Fibroblast of skin of back (primary cell): ENCODE data around the gene NUP188.
A peak's percentile ranks its signal among the peaks of the same experiment; 100 is the strongest.

Source experiments
- DNase-seq: peaks from one replicate; pipeline ENCODE4 v3.0.0-alpha.2; 2013

The NUP188 gene

DNA sequence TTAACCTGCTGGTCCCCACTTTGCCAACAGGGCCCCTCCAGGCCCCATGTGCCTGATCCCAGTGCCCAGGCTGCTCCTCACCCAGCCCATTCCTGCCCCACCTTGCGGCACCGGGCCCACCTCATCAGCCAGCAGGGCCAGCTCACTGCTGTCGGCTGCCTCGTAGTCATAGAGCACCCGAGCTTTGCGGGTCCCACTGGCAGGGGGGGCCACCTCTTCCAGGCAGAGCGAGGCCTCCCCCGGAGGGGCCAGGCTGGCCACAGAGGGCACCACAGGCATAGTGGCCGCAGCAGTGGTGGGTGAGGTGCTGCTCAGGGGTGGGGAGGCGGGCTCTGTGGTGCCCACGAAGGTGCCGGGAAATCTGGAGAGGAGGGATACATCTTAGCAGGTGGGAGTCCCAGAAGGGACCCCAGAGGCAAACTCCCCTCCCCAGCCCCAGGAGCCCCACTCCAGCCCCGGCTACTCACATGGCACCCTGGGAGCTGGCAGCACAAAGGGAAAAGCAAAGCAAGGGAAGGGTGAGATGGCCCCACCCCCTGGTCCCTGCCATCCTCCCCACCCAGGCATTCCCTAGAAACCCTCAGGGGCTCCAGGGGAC is 61.6 kb downstream of the NUP188 start:
- no peak for DNase-seq

DNA sequence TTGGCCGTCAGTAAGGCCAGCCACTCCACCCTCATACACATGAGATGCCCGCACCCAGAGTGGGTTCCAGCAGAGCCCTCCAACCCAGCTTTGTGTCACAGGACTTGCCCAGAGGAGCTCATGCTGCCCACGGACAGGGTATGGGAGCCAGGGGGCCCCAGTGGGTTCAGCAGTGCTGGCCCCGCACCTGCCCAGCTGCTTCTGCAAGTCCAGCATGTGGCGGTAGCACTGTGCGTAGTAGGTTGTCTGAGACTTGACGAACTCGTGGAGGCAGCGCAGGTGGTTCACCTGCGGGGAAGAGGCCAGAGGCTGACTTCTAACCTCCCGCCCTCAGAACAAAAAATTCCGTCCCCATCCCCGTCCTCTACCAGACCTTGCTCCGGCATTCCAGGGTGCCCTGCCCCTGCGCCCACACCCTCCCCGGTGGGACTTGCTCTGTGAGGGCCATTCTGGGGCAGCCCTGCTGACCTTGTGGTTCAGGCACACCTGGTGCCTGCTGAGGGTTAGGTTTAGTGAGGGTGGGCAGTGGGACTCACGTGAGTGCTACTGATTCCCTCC is 62.2 kb downstream of the NUP188 start:
- DNase-seq: no peak

DNA sequence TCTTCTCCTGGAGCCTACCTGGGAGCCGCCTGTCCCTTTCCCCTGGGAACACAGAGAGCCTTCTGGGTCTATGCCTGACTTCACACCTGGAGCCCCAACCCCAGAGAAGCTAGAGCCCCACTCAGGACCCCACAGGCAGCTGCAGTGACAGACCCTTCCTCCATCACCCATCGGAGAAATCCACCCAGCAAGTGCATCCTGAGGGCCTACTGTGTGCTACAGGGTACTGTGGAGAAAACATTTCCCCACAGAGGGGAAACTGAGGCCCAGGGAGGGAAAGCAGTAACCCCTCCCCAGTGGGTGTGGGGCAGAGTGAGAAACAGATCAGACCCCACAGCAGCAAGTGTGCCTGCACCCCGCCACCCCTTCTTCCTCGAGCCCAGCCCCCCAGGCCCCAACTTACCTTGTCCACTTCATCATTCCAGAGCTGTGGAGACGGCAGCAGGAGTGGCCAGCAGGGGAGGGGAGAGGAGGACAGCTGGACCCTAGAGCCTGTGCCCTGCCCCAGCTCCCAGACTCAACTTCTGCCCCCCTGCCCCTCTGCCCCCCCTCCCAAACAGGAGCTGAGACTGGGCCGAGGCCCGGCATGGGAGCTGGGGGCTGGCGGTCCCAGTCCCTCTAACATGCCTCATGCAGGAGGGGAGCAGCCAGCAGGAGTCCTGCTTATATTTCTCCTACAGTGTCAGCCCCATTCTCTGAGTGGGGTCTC is 62.9 kb downstream of the NUP188 start:
- DNase-seq: no peak

DNA sequence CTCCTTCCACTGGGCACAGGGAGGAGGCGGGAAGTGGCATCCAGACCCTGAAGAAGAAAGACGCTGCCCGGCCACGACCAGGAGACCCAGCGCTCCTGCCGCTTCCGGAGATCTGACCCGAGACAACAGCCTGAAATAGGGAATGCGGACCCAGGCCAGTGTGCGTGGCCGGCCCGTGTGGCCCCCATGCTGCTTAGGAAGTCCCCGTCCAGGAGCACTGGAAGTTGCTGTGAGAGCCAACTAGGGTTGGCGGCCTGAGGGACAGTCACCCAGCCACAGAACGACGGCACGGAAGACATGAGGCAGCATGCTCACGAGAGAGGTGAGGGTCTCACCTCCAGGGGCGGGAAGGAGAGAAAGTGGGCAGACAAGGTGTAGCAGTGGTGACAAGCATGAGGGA is 63.7 kb downstream of the NUP188 start:
- no peak for DNase-seq

DNA sequence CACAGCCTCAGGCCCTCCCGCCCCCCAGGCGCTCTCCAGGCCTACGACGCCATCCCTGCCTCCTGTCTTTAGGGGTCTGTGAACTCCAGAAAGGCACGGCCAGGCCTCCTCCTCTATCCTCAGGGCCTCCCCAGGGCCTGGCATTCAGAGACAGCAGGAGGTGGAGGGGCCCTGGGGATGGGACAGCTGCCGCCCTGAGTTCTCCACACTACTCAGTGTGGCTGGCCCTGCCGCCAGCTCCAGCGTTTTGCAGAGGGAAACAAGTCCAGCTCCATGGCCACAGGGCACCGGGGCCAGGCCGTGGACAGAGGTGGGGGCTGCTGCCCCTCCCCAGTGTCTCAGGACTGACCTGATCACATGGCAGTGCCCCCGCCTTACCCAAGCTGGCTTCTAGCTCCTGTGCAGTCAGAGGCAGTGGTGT is 64.3 kb downstream of the NUP188 start:
- DNase-seq: no peak

DNA sequence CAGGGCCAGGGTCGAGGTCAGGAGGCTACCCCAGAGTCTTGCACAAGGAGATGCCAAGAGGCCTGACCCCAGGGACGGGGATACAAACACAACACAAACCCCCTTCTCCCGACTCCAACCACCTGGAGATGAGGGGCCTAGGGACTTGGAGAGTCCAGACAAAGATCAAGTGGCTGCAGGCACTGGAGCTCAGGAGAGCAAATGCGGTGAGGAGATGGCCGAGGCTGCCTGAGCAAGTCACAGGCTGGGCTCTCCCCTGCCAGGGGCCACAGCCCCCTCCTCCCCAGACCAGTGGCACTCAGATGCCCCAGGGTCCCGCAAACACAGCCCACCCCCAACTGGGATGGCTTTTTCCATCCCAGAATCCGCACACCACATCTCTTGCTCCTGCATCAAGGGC is 64.8 kb downstream of the NUP188 start:
- DNase-seq: no peak

DNA sequence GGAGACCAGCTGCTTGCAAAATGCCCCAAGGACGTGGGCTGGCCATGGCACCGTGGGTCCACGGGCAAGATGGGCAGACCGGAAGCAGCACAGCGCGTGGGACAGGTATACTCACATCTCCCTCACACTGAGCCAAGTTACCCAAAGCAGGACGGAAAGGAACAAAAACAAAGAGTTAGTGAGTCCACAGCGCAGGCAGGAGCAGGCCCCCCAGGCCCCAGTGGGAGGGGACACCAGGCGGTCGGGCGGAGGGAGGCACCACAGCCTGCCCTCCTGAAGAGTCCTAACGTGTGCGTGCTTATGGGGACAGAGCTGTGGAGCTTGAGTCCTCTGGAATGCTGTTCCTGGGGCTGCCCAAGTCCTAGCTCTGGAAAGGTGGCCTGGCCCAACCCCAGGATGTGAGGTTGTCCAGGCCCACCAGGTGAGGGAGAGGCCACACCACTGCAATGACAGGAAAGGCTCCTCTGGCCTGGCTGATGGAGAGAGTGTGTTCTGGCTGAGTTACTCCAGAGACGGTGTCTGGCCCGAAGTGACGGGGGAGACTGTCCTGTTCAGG is 65.5 kb downstream of the NUP188 start:
- DNase-seq: no peak

DNA sequence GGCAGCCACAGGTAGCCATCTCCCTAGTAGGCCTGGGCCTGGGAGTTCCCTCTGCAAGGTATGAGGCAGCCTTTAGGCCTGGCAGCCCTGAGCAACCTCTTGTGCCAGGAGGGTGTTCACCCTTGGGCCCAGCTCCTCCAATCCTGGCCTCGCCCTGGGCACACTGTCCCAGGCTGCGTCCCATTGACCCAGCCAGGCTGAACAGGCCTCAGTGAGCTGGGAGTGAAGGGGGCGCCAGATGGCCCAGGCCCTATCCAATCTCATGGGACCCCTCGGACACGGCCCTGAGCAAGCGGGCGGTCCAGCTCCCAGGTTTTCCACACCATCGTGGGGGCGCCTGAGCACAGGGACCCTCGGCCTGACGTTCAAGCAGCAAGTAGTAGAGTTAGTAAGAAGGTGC is 66.2 kb downstream of the NUP188 start:
- DNase-seq: no peak

DNA sequence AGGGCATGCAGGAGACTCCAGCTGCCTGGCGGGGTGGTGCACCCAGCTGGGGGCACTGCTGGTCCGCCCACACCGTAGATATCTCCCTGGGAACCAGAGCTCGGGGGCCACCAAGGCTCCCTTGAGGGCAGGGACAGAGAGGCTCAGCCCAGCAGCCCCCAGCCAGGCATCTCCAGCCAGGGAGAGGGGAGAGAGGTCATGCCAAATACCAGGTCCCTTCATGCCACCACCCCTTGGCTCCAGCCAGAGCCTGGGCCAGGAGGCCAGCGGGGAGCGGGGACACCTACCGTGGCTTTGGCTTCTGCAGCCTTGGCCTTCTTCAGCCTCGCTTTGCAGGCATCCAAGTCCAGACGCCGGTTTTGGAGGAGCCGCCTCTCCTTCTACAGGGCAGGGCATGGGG is 66.6 kb downstream of the NUP188 start:
- DNase-seq: no peak

DNA sequence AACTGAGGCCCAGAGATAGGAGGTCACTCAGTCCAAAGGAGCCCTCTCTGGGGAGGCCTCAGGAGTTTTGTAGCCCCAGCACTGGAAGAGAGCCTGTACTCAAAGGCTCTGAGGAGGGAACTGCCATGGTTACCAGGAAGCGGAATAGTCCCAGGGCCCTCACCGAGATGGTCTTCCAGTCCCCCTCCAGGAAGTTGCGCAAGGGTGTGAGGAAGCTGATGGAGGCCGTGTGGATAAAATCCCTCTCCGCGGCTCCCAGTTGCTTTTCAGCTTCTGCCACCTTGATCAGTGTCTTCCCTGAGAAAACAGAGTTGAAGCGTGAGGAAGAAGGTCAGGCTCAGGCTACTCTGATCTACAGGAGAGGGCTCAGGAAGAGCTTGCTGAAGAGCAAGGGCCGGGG is 67.1 kb downstream of the NUP188 start:
- DNase-seq: no peak

DNA sequence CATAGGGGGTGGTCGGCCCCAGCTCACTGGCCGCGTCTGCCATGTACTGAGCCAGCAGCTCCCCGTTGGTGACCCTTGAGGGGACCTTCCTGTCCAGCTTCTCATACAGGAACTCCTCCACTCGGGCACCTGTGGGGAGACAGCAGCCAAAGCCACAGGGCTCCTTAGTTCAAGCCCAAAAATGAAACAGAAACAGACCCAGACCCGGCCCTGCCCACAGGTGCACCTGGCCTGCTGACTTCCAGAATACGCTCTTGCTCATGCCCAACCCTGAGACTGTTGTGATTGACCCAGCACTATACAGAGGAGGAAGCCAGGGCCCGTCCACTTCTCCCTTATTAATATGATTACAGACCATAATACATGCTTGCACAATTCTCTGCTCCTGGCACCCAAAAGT is 73.6 kb downstream of the NUP188 start:
- no peak for DNase-seq

DNA sequence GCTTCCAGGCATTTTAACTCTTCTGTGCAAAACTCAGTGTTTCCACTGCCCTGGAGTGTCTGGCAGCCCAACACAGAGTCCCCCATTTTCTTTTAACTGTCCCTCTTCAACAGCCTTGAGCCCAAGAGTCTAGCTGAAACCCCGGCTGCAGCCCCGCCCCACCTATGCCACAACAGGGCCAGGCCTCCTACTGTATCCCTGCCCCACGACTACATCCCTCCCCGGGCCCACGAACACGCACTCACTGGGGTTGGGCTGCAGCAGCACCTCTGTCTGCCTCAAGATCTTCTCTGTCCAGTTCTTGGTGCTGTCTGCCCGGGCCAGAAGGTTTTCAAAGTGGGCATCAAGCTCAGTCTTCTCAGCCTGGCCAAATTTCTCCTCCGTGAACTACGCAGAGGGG is 74.5 kb downstream of the NUP188 start:
- no peak for DNase-seq

DNA sequence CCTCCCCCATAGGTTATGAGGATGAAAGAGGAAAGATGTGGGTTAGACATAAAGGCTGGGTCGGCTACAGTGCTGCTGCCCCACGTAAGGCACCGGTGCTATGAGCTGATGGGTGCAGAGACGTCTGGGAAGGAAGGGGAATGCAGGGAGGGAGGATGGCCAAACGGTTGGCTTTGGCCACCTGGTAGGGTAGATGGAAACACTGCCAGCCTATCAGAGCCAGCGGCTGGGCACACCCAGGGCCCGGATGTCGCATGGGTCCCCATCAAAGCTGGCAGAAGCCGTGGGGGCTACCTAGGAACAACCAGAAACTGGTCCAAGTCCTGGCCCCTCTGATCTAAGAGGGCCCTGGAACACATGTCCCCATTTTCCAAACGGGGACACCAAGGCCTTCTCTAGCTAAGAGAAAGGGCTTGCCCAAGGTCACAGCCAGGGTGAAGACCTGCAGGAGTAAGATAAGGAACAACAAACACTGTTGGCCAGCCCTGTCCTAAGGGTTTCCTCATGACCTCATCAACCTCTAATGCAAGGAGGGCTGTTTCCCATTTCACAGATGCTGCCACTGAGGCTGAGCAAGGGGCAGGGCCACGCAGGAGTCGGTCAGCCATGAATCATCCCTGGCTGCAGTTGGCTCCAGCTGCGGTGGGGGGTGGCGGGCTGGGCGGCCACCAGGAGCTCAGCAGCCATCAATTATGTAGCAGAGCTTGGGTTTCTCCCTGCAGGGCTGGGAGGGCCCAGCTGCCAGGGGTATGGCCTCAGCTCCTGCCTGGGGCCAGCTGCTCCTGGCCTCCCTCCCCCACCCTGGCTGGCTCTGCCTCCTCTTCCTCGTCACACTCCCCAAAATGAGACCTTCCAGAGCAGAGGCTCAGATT is 75.8 kb downstream of the NUP188 start:
- DNase-seq: peak; percentile 63

DNA sequence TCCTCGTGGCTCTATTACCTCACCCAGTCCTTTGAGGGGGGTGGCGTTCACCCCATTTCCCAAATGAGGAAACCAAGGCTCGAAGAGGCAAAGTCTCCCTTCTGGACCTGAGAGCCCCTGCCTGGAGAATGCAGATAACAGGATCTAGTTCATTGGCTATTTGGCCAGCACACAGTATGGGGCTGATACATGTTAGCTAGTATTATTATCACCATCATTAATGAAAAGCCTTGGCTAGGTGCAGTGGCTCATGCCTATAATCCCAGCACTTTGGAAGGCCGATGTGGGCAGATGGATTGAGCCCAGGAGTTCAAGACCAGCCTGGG is 76.4 kb downstream of the NUP188 start:
- DNase-seq: no peak

DNA sequence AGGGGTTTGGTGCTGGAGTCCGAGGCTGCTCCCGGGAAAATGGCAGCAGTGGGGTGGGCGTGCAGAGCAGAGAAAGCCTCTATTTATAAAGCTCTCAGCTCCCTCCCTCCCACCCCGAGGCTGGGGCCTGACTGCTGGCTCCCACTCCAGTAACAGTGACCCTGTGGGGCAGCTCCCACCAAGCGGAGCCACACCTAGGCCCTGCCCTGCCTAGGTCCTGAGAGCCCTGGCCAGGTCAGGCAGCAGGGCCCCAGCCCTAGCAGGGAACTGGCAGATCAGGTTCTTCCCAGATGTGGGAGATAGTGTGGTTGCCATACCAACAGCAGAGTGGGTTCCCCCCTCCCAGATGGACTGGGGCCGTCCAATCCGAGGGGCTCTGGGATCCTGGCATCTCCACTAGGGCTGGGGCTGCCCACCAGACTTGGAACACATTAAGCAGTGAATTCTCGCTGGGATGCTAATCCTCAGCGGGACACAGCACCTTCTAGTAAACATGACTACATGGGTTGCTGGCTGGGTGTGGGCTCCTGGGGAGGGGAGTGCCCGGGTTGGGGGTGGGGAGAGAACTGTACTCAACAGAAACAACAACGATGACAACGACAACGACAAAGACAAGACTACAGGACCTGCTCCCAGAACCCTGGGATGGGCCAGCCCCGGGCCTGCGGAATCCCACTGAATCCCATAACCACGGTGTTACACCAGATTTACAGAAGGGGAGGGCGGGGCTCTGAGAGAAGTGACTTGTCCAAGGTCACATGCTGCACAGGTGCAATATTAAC is 79.1 kb downstream of the NUP188 start:
- no peak for DNase-seq

DNA sequence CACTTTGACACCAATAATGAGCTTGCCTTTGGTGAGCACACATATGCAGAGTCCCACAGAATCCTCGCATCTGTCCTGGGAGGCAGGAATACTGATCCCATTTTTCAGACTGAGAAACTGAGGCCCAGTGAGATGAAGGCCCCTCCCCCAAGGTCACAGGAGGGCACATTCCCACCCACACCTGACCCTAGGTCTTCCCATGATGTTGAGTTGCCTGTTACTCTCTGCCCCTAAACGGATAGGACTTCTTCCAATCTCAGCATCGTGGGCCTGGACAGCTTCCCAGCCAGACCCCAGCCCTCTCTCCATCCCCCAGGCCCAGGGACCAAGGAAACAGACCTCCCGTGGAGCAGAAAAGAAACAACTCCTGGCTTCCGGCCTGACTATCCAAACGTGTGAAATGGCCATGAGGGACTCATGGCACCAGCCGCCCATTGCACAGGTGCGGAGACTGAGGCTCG is 79.8 kb downstream of the NUP188 start:
- DNase-seq: no peak

DNA sequence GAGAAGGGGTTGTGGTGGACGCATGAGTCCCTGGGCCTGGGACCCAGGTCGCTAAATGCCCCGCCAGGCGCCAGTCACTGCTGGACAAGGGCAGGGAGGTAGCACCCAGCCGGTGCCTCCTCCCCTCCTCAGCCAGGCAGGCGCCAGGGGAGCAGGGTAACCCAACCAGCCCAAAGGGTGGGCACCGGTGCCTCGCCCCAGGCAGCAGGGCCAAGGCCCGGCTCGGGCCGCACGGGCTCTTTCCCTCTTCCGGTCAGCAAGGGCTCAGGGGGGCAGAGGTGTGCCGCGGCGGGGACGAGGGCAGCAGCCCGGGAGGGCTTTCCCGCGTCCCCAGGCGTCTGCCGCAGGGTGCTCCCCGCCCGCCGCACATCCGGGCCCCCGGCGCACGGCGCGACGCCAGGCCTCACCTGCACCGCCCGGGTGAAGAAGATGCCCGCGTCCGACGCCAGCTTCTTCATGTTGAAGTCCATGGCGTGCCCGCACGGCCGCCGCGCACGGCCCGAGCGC is 80.2 kb downstream of the NUP188 start:
- peak; percentile 25 for DNase-seq

DNA sequence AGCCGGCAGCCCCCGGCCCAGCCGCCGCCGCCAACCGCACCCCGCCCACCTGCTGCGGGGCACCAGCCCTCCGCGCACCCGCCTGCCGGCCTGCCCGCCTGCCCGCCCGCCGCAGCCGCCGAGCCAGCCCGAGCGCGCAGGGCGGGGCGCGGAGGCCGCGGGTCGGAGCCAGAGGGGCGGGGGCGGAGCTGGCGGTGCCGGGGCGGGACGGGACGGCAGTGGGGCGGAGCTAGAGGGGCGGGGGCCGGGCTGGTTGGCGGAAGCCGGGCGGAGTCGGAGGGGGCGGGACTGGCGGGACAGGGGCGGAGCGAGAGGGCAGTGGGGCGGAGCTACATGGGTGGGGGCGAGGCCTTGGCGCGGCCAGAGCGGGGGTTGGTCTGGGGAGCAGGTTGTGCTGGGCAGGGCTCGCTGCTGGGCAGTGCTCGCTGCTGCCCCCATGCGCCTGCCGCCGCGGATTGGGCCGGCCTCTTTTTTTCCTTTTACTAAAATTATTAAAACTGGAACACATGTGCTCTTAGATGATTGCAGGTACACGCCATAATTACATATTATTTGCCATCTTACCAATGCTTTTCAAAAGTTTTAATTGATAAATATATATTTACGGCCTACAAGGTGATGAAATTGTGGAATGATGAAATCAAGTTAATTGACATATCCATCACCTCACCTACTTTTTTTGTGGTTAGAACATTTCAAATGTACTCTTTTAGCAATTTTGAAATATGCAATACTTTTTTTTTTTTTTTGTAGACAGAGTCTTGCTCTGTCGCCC is 80.9 kb downstream of the NUP188 start, which contains the start of gene SH3GLB2:
TSS of gene SH3GLB2 (minus strand) at position 140 of the 775 bp plus-strand sequence. CDS start 177 bp downstream, outside the sequence.
- DNase-seq: peak; percentile 87

DNA sequence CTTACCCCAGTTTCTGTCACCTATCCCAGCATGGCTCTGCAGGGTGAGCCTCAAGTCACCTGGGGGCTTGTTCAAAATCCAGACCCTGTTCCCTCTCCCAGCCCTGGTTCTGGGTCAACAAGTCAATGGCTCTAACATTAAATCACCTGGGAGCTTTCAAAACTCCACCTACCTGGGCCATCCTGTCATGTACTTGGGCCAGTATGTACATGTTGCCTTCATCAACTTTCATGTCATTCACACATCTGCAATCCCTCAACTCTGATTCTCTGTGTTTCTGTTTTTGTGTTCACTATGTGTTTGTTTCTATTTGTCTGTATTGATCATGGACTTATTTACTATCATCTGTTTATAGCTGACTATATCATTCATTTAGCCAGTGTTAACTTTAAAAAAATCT is 82.7 kb downstream of the NUP188 start:
- DNase-seq: no peak

DNA sequence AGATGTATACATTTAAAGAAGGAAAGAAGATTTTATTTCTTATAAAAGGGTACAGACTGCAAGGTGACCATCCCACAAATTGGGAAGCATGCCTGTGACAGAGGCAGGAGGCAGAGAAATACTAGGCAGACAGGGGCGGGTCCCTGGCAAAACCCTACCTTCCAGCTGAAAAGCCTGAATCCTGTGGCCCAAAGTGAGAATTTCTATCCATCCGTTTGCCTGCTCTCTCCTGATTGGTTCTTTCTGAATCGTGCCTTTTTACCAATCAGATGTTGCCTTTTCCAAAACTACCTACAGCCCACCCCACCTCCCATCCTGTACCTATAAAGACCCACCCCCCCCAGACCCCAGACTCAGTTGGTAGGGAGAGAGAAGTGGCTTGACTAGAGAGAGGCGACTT is 84.0 kb downstream of the NUP188 start:
- DNase-seq: no peak

DNA sequence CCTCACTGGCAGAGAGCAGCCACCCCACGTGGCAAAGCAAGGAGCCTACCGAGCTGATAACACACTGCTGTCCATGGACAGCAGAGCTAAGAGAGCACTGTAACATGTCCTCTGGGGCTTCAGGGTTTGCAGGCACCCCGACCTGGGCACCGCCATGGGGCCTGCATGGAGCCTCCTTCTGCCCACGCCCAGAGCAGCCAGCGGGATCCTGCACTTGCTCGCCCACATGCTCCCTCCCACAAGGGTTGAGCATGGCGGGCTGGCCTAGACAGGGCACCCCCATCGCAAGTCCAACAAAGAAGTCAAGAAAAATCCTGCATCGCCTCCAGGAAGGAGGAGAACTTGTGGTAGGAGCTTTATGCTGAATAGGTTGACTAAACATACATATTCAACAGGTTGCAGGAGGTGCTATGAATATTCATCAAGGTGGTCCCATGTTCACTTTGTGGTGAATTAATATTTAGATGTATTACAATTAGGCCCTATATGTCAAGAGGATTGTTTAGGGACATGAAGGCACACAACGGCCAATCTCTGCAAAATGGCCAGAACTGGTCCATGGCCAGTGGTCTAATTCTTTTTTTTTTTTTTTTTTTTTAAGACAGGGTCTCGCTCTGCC is 85.2 kb downstream of the NUP188 start:
- no peak for DNase-seq
